ENCODE results near the gene FIGNL2. TPM values are rescaled to one million over a fixed set of nuclear protein-coding genes. Genes with fewer than 3 reads are reported as not detected.

FIGNL2 gene
- polyA plus RNA-seq (2011; rRNA removed) (0.22 and 0.26 TPM in 2 replicates), polyA minus RNA-seq (2011; rRNA and poly(A)+ RNA removed) (0.74 and 1.3 TPM in 2 replicates)

- CTCF ChIA-PET: no interaction called here
- Histone ChIP-seq H3K27ac (ENCODE audit: low read depth, low read length) (no peak within 1 kb of the TSS), H3K4me3 (ENCODE audit: low read depth, low read length) (peak within 1 kb of the TSS; percentile 61), H3K9me3 (ENCODE audit: control insufficient read depth, insufficient read depth, low read length) (peaks cover 3% of the 10 kb centered on the region; the same call in 1 of the 2 replicates), H3K27me3 (ENCODE audit: control insufficient read depth, insufficient read depth, low read length) (peaks cover 50% of the 10 kb centered on the region)
- DNase-seq (ENCODE audit: low read depth, low spot score): no peak
- TF ChIP-seq CTCF (IDR thresholded peaks at IDR 0.05; ENCODE audit: low read depth, low read length): no peak
- POLR2A ChIA-PET: no interaction called here
Measured at GRCh38 chr12:51848326-51848727, at the start of gene FIGNL2. FIGNL2 (minus strand) TSS chr12:51848718; CDS start chr12:51822413, 26,305 bp downstream.

GRCh38 chr12:51897181-51897580 is 48.7 kb upstream of the FIGNL2 start:
- Histone ChIP-seq H3K9me3 (ENCODE audit: control insufficient read depth, insufficient read depth, low read length) (no peaks in the 10 kb centered on the region; the same call in 1 of the 2 replicates), H3K27me3 (ENCODE audit: control insufficient read depth, insufficient read depth, low read length) (no peaks in the 10 kb centered on the region), H3K27ac (ENCODE audit: low read depth, low read length) (no peak overlapping the region), H3K4me3 (ENCODE audit: low read depth, low read length) (no peak overlapping the region)
- CTCF ChIA-PET: interaction anchor here (1.2 to 1.5 kb wide), 2 partner anchors 84 to 96 kb away, joined by 4 read pairs; no protein-coding TSS in a partner anchor
- POLR2A ChIA-PET: no interaction called here
- TF ChIP-seq CTCF (IDR thresholded peaks at IDR 0.05; ENCODE audit: low read depth, low read length): no peak
- no peak for DNase-seq (ENCODE audit: low read depth, low spot score)

- POLR2A ChIA-PET: no interaction called here
- Histone ChIP-seq H3K27me3 (ENCODE audit: control insufficient read depth, insufficient read depth, low read length) (no peaks in the 10 kb centered on the region), H3K27ac (ENCODE audit: low read depth, low read length) (no peak overlapping the region), H3K4me3 (ENCODE audit: low read depth, low read length) (no peak overlapping the region), H3K9me3 (ENCODE audit: control insufficient read depth, insufficient read depth, low read length) (no peaks in the 10 kb centered on the region; the same call in 1 of the 2 replicates)
- DNase-seq (ENCODE audit: low read depth, low spot score): no peak
- no peak for TF ChIP-seq CTCF (IDR thresholded peaks at IDR 0.05; ENCODE audit: low read depth, low read length)
- CTCF ChIA-PET: interaction anchor here (1.5 to 6.1 kb wide), 3 partner anchors 27 to 97 kb away, joined by 4 to 45 read pairs (median 38); no protein-coding TSS in a partner anchor
Measured at GRCh38 chr12:51896236-51896635, 47.7 kb upstream of the FIGNL2 start.

GRCh38 chr12:51895378-51896135 is 47.0 kb upstream of the FIGNL2 start:
- Histone ChIP-seq H3K9me3 (ENCODE audit: control insufficient read depth, insufficient read depth, low read length) (no peaks in the 10 kb centered on the region; the same call in 1 of the 2 replicates), H3K27ac (ENCODE audit: low read depth, low read length) (no peak overlapping the region), H3K4me3 (ENCODE audit: low read depth, low read length) (no peak overlapping the region), H3K27me3 (ENCODE audit: control insufficient read depth, insufficient read depth, low read length) (no peaks in the 10 kb centered on the region)
- no peak for TF ChIP-seq CTCF (IDR thresholded peaks at IDR 0.05; ENCODE audit: low read depth, low read length)
- CTCF ChIA-PET: interaction anchor here (0.6 to 6.1 kb wide), 11 partner anchors 10 to 129 kb away, joined by 3 to 45 read pairs (median 8); no protein-coding TSS in a partner anchor
- no peak for DNase-seq (ENCODE audit: low read depth, low spot score)
- POLR2A ChIA-PET: interaction anchor here (0.6 kb wide), 1 partner anchor 31 kb away, joined by 3 read pairs; no protein-coding TSS in a partner anchor

GRCh38 chr12:51893786-51894185 is 45.3 kb upstream of the FIGNL2 start:
- POLR2A ChIA-PET: no interaction called here
- no peak for TF ChIP-seq CTCF (IDR thresholded peaks at IDR 0.05; ENCODE audit: low read depth, low read length)
- Histone ChIP-seq H3K9me3 (ENCODE audit: control insufficient read depth, insufficient read depth, low read length) (no peaks in the 10 kb centered on the region), H3K27ac (ENCODE audit: low read depth, low read length) (no peak overlapping the region), H3K27me3 (ENCODE audit: control insufficient read depth, insufficient read depth, low read length) (no peaks in the 10 kb centered on the region), H3K4me3 (ENCODE audit: low read depth, low read length) (no peak overlapping the region)
- CTCF ChIA-PET: interaction anchor here (0.8 to 6.1 kb wide), 18 partner anchors 8 to 464 kb away, joined by 3 to 45 read pairs (median 7); no protein-coding TSS in a partner anchor
- DNase-seq (ENCODE audit: low read depth, low spot score): no peak

All from AG04450 (cell line).